Naive thymus-derived CD4-positive, alpha-beta T cell (primary cell): ENCODE measurements around the gene LIPJ. TPM values are rescaled to one million over a fixed set of nuclear protein-coding genes. Genes with fewer than 3 reads are reported as not detected.
A peak's percentile ranks its signal among the peaks of the same experiment; 100 is the strongest.

Experiments used
- ATAC-seq: fragments of 150-1000 bp; cut with Tn5 transposase; 2 replicates; pipeline ENCODE4 v1.10.0; 2021; ENCODE audit warnings: mild to moderate bottlenecking, moderate library complexity
- CTCF ChIA-PET: fragments of 350-600 bp; sonication (Branson Sonifier 250); formaldehyde crosslinking; loops from one replicate; lab custom pipeline; 2021; ENCODE audit warnings: antibody characterized with exemption; lab: Charles Lee
- POLR2A ChIA-PET: fragments of 350-600 bp; sonication (Branson Sonifier 250); formaldehyde crosslinking; loops from one replicate; lab custom pipeline; 2021; ENCODE audit warnings: antibody characterized with exemption, inconsistent platforms; lab: Charles Lee
- DNase-seq, 9 donors: peaks; one replicate each; pipeline versions ENCODE4 v3.0.0 to v3.0.0-alpha.2; 2020 to 2022; ENCODE audit warnings: mixed read lengths in 1 of 9
- H3K27ac ChIP-seq: one replicate; pipeline ENCODE4 v1.7.0; 2013; ENCODE audit warnings: mild to moderate bottlenecking, low read depth, low read length, moderate library complexity
- H3K27me3 ChIP-seq, 2 donors: one replicate each; pipeline ENCODE4 v1.7.0; 2013; ENCODE audit warnings: low read length in 2 of 2, mild to moderate bottlenecking in 2 of 2, moderate library complexity in 2 of 2; ENCODE audit not compliant: control insufficient read depth in 2 of 2, insufficient read depth in 2 of 2
- H3K36me3 ChIP-seq, 3 experiments: 1 replicate in 2 of 3; 2 replicates in 1 of 3; pipeline ENCODE4 v1.7.0; 2013; ENCODE audit warnings: low read length in 3 of 3, mild to moderate bottlenecking in 3 of 3, moderate library complexity in 1 of 3; ENCODE audit not compliant: insufficient read depth in 3 of 3, control insufficient read depth in 2 of 3
- H3K4me1 ChIP-seq, 2 donors: one replicate each; pipeline ENCODE4 v1.7.0; 2013; ENCODE audit warnings: low read length in 2 of 2, mild to moderate bottlenecking in 2 of 2, moderate library complexity in 1 of 2; ENCODE audit not compliant: control insufficient read depth in 2 of 2, insufficient read depth in 2 of 2
- H3K4me3 ChIP-seq: 2 replicates; pipeline ENCODE4 v1.7.0; 2013; ENCODE audit warnings: mild to moderate bottlenecking, low read length
- H3K9me3 ChIP-seq, 3 experiments: 1 replicate in 2 of 3; 2 replicates in 1 of 3; pipeline ENCODE4 v1.7.0; 2013; ENCODE audit warnings: low read length in 3 of 3; ENCODE audit not compliant: control insufficient read depth in 2 of 3
- H3K27ac Mint-ChIP-seq, 9 donors: one replicate each; pipeline ENCODE4 v1.8.0; 2020 to 2022; ENCODE audit warnings: mixed read lengths in 9 of 9, mild to moderate bottlenecking in 8 of 9, moderate library complexity in 5 of 9, inconsistent platforms in 2 of 9
- H3K27me3 Mint-ChIP-seq, 5 donors: one replicate each; pipeline ENCODE4 v1.8.0; 2021 to 2022; ENCODE audit warnings: mixed read lengths in 5 of 5, mild to moderate bottlenecking in 1 of 5
- H3K36me3 Mint-ChIP-seq, 5 donors: one replicate each; pipeline ENCODE4 v1.8.0; 2020 to 2022; ENCODE audit warnings: mixed read lengths in 5 of 5, mild to moderate bottlenecking in 3 of 5, inconsistent platforms in 1 of 5
- H3K4me1 Mint-ChIP-seq, 7 donors: one replicate each; pipeline ENCODE4 v1.8.0; 2020 to 2022; ENCODE audit warnings: mixed read lengths in 7 of 7, mild to moderate bottlenecking in 3 of 7, inconsistent platforms in 1 of 7
- H3K4me3 Mint-ChIP-seq, 10 donors: one replicate each; pipeline ENCODE4 v1.8.0; 2020 to 2022; ENCODE audit warnings: mild to moderate bottlenecking in 10 of 10, mixed read lengths in 10 of 10, moderate library complexity in 6 of 10, inconsistent platforms in 2 of 10
- H3K9me3 Mint-ChIP-seq, 11 donors: one replicate each; pipeline ENCODE4 v1.8.0; 2020 to 2022; ENCODE audit warnings: mixed read lengths in 11 of 11, mild to moderate bottlenecking in 4 of 11, inconsistent platforms in 1 of 11, moderate library complexity in 1 of 11
- intact Hi-C, 2 donors: fragments of 100-400 bp; cut with micrococcal nuclease; formaldehyde crosslinking; loops; one replicate each; pipeline ENCODE4 v1.15.1; 2023
- polyA plus RNA-seq, 2 donors: library from polyadenylated mRNA; unstranded; fragments of 300-500 nt; fragmentation: Illumina TruSeq; gene quantifications; one replicate each; pipeline ENCODE4 v1.2.3, GENCODE V29; 2021
- total RNA-seq, 6 experiments: library from RNA in 5 of 6; stranded (reverse) in 5 of 6; gene quantifications; 1 replicate in 5 of 6; 2 replicates in 1 of 6; pipeline ENCODE4 v1.2.3 and lab custom pipeline; 2021 to 2026

LIPJ gene
- total and polyA plus RNA-seq, 7 experiments from 2014 or later, result 0.19 to 0.43 (median 0.32) TPM; not detected in 4

DNA sequence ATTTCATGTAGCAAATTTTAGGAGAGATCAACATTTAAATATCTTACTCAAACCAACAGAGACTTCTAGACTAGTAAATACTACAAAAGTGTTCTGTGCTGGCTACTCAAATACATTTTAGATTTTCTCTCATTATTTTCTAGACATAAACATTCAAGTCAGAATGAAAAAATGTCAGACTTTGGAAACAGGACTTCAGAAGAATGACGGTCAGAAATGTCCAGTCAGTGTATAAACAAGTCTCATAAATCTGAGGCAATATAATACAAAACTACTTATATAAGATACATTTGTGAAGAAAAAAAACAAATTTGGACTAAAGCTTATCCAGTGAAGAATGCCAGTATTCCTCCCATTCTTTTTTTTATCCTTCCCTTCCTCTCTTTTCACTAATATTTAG lies 29.3 kb upstream of the LIPJ start:
- no peak overlapping the region for H3K27ac Mint-ChIP-seq
- peaks cover 0 to 6% (median 2%) of the 10 kb centered on the region in 7 donors for H3K4me1 Mint-ChIP-seq
- H3K9me3 Mint-ChIP-seq, result no peaks in the 10 kb centered on the region
- DNase-seq, result no peak
- no peak overlapping the region for H3K27ac ChIP-seq
- H3K36me3 Mint-ChIP-seq, result peaks cover 0 to 4% (median 1%) of the 10 kb centered on the region in 5 donors
- H3K4me1 ChIP-seq, result no peaks in the 10 kb centered on the region
- no peaks in the 10 kb centered on the region for H3K36me3 ChIP-seq
- no peaks in the 10 kb centered on the region for H3K9me3 ChIP-seq
- H3K4me3 Mint-ChIP-seq, result no peak overlapping the region
- no peak for ATAC-seq
- H3K27me3 Mint-ChIP-seq, result peaks cover 0 to 17% (median 0%) of the 10 kb centered on the region in 5 donors
- H3K27me3 ChIP-seq, result no peaks in the 10 kb centered on the region
- H3K4me3 ChIP-seq, result no peak overlapping the region
- POLR2A ChIA-PET, result no interaction called here
- intact Hi-C loops, result loop anchor here in 1 of 2 donors (10.0 kb wide), 1 partner anchor 592 kb away; no protein-coding TSS in a partner anchor
- CTCF ChIA-PET, result interaction anchor here (0.6 to 0.9 kb wide), 2 partner anchors 707 to 708 kb away, joined by 3 read pairs; no protein-coding TSS in a partner anchor

- H3K36me3 ChIP-seq, result no peaks in the 10 kb centered on the region
- CTCF ChIA-PET, result interaction anchor here (0.6 to 0.9 kb wide), 2 partner anchors 708 to 709 kb away, joined by 3 read pairs; no protein-coding TSS in a partner anchor
- intact Hi-C loops, result loop anchor here in 1 of 2 donors (10.0 kb wide), 1 partner anchor 593 kb away; no protein-coding TSS in a partner anchor
Measured at GRCh38 chr10:88557658-88558057, 28.9 kb upstream of the LIPJ start.

GRCh38 chr10:88562152-88562551 lies 24.4 kb upstream of the LIPJ start:
- no peaks in the 10 kb centered on the region for H3K4me1 ChIP-seq
- Mint-ChIP-seq H3K27me3 (peaks cover 0 to 31% (median 0%) of the 10 kb centered on the region in 5 donors), H3K4me3 (no peak overlapping the region), H3K36me3 (peaks cover 0 to 6% (median 4%) of the 10 kb centered on the region in 5 donors), H3K27ac (no peak overlapping the region), H3K9me3 (no peaks in the 10 kb centered on the region), H3K4me1 (peaks cover 0 to 6% (median 4%) of the 10 kb centered on the region in 7 donors)
- H3K4me3 ChIP-seq, result no peak overlapping the region
- intact Hi-C loops, result no loop called here
- DNase-seq (no peak), ATAC-seq (no peak)
- no peak overlapping the region for H3K27ac ChIP-seq
- POLR2A ChIA-PET, result no interaction called here
- CTCF ChIA-PET, result no interaction called here
- no peaks in the 10 kb centered on the region for H3K36me3 ChIP-seq
- no peaks in the 10 kb centered on the region for H3K9me3 ChIP-seq
- H3K27me3 ChIP-seq, result no peaks in the 10 kb centered on the region

More at GRCh38 chr10:88557658-88558057, 28.9 kb upstream of the LIPJ start:
- no peak overlapping the region for H3K4me3 Mint-ChIP-seq
- peaks cover 0 to 6% (median 4%) of the 10 kb centered on the region in 5 donors for H3K36me3 Mint-ChIP-seq
- no peaks in the 10 kb centered on the region for H3K4me1 ChIP-seq
- peaks cover 0 to 6% (median 2%) of the 10 kb centered on the region in 7 donors for H3K4me1 Mint-ChIP-seq
- H3K9me3 ChIP-seq, result no peaks in the 10 kb centered on the region
- H3K9me3 Mint-ChIP-seq, result no peaks in the 10 kb centered on the region
- no peak overlapping the region for H3K27ac ChIP-seq
- H3K4me3 ChIP-seq, result no peak overlapping the region
- POLR2A ChIA-PET, result no interaction called here
- no peaks in the 10 kb centered on the region for H3K27me3 ChIP-seq
- DNase-seq (no peak), ATAC-seq (no peak)
- peaks cover 0 to 20% (median 0%) of the 10 kb centered on the region in 5 donors for H3K27me3 Mint-ChIP-seq
- H3K27ac Mint-ChIP-seq, result no peak overlapping the region

GRCh38 chr10:88565072-88565471 lies 21.5 kb upstream of the LIPJ start:
- Histone ChIP-seq H3K9me3 (no peaks in the 10 kb centered on the region), H3K27me3 (no peaks in the 10 kb centered on the region), H3K27ac (no peak overlapping the region), H3K4me3 (no peak overlapping the region), H3K36me3 (no peaks in the 10 kb centered on the region), H3K4me1 (no peaks in the 10 kb centered on the region)
- ChIA-PET POLR2A (no interaction called here), CTCF (interaction anchor here (0.6 to 2.3 kb wide), 5 partner anchors 10 to 368 kb away, joined by 3 to 8 read pairs (median 3); no protein-coding TSS in a partner anchor)
- peak; percentile 54 for ATAC-seq
- DNase-seq, result peak in 4 of 9 donors; percentile 5 to 29 (median 12)
- H3K36me3 Mint-ChIP-seq, result peaks cover 0 to 6% (median 4%) of the 10 kb centered on the region in 5 donors
- intact Hi-C loops, result loop anchor here (1.0 kb wide), 7 partner anchors 17 to 652 kb away; no protein-coding TSS in a partner anchor
- peaks cover 0 to 4% (median under 1%) of the 10 kb centered on the region in 7 donors for H3K4me1 Mint-ChIP-seq
- no peak overlapping the region for H3K27ac Mint-ChIP-seq
- peaks cover 0 to 23% (median 0%) of the 10 kb centered on the region in 5 donors for H3K27me3 Mint-ChIP-seq
- H3K4me3 Mint-ChIP-seq, result no peak overlapping the region
- H3K9me3 Mint-ChIP-seq, result no peaks in the 10 kb centered on the region

- Mint-ChIP-seq H3K4me1 (peaks cover 8 to 16% (median 12%) of the 10 kb centered on the region in 7 donors), H3K36me3 (peaks cover 0 to 6% (median 5%) of the 10 kb centered on the region in 5 donors), H3K27me3 (peaks cover 0 to 17% (median 4%) of the 10 kb centered on the region in 5 donors), H3K4me3 (peak overlapping the region; percentile 47 to 95 (median 90)), H3K9me3 (peaks cover 0 to 21% (median 3%) of the 10 kb centered on the region in 11 donors), H3K27ac (peak overlapping the region in 8 of 9 donors; percentile 74 to 97 (median 90))
- H3K36me3 ChIP-seq, result no peaks in the 10 kb centered on the region
- H3K4me1 ChIP-seq, result peaks cover 6 to 8% of the 10 kb centered on the region in 2 donors
- POLR2A ChIA-PET, result interaction anchor here (1.1 to 2.5 kb wide), 5 partner anchors 194 to 764 kb away, joined by 3 to 10 read pairs (median 7); partner anchors contain the start of genes ATAD1 and STAMBPL1
- intact Hi-C loops, result loop anchor here (1.0 to 10.0 kb wide), 9 partner anchors 17 to 764 kb away; partner anchors contain the start of genes ATAD1 (in 1 of the 2) and STAMBPL1 (in 1 of the 2)
- H3K4me3 ChIP-seq, result peak overlapping the region; percentile 90
- H3K27me3 ChIP-seq, result no peaks in the 10 kb centered on the region
- ATAC-seq (no peak), DNase-seq (no peak)
- no peaks in the 10 kb centered on the region for H3K9me3 ChIP-seq
- H3K27ac ChIP-seq, result peak overlapping the region; percentile 80
- CTCF ChIA-PET, result interaction anchor here (1.2 to 1.4 kb wide), 2 partner anchors 11 to 13 kb away, joined by 3 to 6 read pairs; no protein-coding TSS in a partner anchor
Measured at GRCh38 chr10:88582411-88582805, 4.2 kb upstream of the LIPJ start.

DNA sequence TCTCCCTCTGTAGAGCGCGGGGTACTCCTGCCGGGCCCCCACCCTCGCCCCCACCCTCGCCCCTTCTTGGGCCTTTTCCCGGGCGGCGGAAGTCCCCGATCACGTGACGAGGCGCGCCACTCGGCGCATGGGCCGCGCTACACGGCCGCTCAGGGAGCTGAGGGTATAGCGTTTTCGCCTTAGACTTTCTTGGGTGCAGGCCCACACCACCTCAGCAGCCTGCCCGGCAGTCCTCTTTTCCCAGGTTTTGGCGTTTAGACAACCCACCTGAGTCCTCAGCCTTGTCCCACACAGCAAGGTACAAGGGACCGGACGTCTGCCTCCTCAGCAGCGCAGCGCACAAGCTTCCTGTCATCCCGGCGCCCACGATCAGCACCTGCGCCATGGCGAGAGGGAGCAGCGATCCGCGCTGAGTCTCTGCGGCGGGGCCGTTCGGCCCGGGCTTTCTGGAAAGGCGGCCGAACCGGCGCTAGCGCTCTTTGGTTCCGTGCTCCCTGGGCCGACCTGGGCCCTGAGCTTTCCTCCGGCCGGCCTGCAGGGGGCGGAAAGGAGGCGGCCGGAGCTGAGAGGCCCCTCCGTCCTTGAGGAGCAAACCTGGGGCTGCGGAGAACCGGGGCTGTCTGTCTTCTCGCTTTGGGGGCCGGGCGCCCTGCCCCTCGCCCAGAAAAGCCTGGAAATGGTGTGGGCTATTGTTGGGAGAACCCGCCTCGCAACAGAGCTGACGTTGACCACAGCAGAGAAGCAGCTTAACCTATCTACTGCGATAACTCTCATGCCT lies 3.6 kb upstream of the LIPJ start, which contains the start of gene RNLS:
TSS of gene RNLS (minus strand) at position 513 of the 778 bp plus-strand sequence.
- intact Hi-C loops, result loop anchor here (1.0 to 10.0 kb wide), 10 partner anchors 18 to 765 kb away; partner anchors contain the start of genes ATAD1 (in 1 of the 2) and STAMBPL1 (in 1 of the 2)
- peak within 1 kb of the TSS; percentile 90 for H3K4me3 ChIP-seq
- no peaks in the 10 kb centered on the region for H3K36me3 ChIP-seq
- peaks cover 0 to 6% (median 5%) of the 10 kb centered on the region in 5 donors for H3K36me3 Mint-ChIP-seq
- peaks cover 0 to 21% (median 3%) of the 10 kb centered on the region in 11 donors for H3K9me3 Mint-ChIP-seq
- ChIA-PET POLR2A (interaction anchor here (0.6 to 2.5 kb wide), 8 partner anchors 194 to 765 kb away, joined by 3 to 10 read pairs (median 3); partner anchors contain the start of genes ATAD1, KLLN, PTEN and STAMBPL1), CTCF (interaction anchor here (1.2 to 1.4 kb wide), 2 partner anchors 12 to 14 kb away, joined by 3 to 6 read pairs; no protein-coding TSS in a partner anchor)
- peaks cover 8 to 16% (median 12%) of the 10 kb centered on the region in 7 donors for H3K4me1 Mint-ChIP-seq
- peaks cover 6 to 8% of the 10 kb centered on the region in 2 donors for H3K4me1 ChIP-seq
- no peaks in the 10 kb centered on the region for H3K9me3 ChIP-seq
- H3K27ac Mint-ChIP-seq, result peak within 1 kb of the TSS; percentile 84 to 97 (median 91)
- peak; percentile 46 to 66 (median 62) for DNase-seq
- peaks cover 0 to 19% (median 4%) of the 10 kb centered on the region in 5 donors for H3K27me3 Mint-ChIP-seq
- no peaks in the 10 kb centered on the region for H3K27me3 ChIP-seq
- ATAC-seq, result peak; percentile 90
- peak within 1 kb of the TSS; percentile 80 for H3K27ac ChIP-seq
- peak within 1 kb of the TSS; percentile 88 to 95 (median 90) for H3K4me3 Mint-ChIP-seq
